ENCODE results near the gene TLR5.

The TLR5 gene

GRCh38 chr1:223147409-223147808 lies 4.4 kb upstream of the TLR5 start:
- TF ChIP-seq, protein P1, sequence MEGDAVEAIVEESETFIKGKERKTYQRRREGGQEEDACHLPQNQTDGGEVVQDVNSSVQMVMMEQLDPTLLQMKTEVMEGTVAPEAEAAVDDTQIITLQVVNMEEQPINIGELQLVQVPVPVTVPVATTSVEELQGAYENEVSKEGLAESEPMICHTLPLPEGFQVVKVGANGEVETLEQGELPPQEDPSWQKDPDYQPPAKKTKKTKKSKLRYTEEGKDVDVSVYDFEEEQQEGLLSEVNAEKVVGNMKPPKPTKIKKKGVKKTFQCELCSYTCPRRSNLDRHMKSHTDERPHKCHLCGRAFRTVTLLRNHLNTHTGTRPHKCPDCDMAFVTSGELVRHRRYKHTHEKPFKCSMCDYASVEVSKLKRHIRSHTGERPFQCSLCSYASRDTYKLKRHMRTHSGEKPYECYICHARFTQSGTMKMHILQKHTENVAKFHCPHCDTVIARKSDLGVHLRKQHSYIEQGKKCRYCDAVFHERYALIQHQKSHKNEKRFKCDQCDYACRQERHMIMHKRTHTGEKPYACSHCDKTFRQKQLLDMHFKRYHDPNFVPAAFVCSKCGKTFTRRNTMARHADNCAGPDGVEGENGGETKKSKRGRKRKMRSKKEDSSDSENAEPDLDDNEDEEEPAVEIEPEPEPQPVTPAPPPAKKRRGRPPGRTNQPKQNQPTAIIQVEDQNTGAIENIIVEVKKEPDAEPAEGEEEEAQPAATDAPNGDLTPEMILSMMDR (IDR thresholded peaks at IDR 0.05; ENCODE audit: insufficient read depth, low read depth, low read length, missing control alignments): no peak
- DNase-seq (ENCODE audit: low read depth): no peak
- no peak overlapping the region for H3K4me3 ChIP-seq (ENCODE audit: low read length)

DNA sequence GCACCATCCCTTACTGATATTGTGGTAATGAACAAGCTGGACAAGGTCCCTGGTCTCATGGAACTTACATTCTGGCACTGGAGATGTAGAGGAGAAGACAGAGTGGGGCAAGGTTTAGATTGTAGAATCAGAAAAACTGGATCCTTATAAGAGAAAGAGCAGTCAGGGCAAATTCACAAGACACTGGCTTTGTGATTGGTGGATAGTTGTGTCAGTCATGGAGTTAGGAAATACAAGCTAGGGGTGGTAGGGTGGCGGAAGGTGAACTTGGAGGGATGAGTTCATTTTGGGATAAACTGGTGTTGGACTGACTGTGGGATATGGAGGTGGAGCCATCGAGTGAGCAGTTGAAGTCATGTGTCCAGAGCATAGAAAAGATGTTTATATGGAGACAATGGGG lies 3.7 kb upstream of the TLR5 start:
- TF ChIP-seq, protein P1 (IDR thresholded peaks at IDR 0.05; ENCODE audit: insufficient read depth, low read depth, low read length, missing control alignments): no peak
- DNase-seq (ENCODE audit: low read depth): no peak
- no peak overlapping the region for H3K4me3 ChIP-seq (ENCODE audit: low read length)

GRCh38 chr1:223144914-223145313 lies 1.9 kb upstream of the TLR5 start:
- TF ChIP-seq, protein P1 (IDR thresholded peaks at IDR 0.05; ENCODE audit: insufficient read depth, low read depth, low read length, missing control alignments): no peak

DNA sequence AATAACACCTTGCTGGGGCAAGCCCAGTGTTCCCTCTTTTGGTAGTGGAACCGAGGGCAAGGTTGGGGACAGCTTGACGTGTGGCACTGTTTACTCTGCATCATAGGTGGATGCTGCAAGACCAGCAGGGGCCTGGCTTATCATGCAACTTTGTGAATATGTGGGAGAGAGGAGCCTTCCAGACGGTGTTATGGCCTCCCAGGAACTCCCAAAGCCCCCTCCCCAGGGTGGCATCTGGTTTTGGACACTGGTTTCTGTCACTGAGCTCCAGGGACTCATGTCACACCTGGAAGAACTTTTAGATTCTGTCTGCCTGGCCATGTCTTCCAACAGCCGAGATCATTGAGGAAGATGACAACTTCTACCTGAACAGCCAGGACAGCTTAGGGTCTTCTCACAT lies 1.4 kb upstream of the TLR5 start:
- TF ChIP-seq, protein P1 (IDR thresholded peaks at IDR 0.05; ENCODE audit: insufficient read depth, low read depth, low read length, missing control alignments): no peak
- no peak for DNase-seq (ENCODE audit: low read depth)
- no peak overlapping the region for H3K4me3 ChIP-seq (ENCODE audit: low read length)

More at GRCh38 chr1:223144914-223145313, 1.9 kb upstream of the TLR5 start:
- DNase-seq (ENCODE audit: low read depth): no peak
- H3K4me3 ChIP-seq (ENCODE audit: low read length): no peak overlapping the region

DNA sequence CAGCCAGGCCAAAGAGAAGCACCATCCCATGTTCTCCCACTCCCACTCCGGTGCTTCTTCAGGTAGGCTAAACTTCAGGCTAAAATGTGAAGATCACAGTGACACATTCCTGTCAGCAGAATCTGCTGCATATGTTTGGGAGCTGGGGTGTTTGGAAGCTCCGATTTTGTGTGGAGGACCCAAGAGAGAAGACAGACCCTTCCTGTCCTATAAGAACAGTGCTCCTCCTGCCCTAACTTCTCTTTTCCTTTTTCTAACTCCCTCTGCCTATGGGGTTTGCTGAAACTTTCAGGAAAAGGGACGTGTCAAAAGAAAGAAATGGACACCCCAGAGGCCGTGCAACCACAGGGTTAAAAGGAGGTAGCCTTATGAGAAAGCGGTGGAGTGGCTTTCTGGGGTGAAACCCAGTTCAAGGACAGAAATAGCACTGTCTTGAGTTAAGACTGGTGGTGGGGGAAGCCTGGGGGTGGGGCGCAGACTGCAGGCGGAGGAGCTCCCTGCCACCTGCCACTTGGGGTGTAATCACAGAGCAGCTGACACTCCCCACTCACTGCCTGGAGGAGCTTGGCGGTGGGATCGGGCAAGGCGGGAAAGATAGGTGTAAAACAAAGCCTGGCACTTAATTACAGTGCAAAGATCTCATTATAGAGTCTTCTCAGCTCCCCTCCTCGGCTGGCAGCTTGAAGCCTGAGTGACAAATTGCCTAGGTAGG lies 645 bp upstream of the TLR5 start:
- peak overlapping the region; percentile 23 for H3K4me3 ChIP-seq (ENCODE audit: low read length)
- DNase-seq (ENCODE audit: low read depth): no peak
- TF ChIP-seq, protein P1 (IDR thresholded peaks at IDR 0.05; ENCODE audit: insufficient read depth, low read depth, low read length, missing control alignments): no peak

- DNase-seq (ENCODE audit: low read depth): no peak
- peak overlapping the region; percentile 49 for H3K4me3 ChIP-seq (ENCODE audit: low read length)
- TF ChIP-seq, protein P1 (IDR thresholded peaks at IDR 0.05; ENCODE audit: insufficient read depth, low read depth, low read length, missing control alignments): no peak
Observed at GRCh38 chr1:223142269-223142668, 779 bp downstream of the TLR5 start.
